ENCODE measurements around the gene COL24A1. TPM values are rescaled to one million over a fixed set of nuclear protein-coding genes. Genes with fewer than 3 reads are reported as not detected.

Gene COL24A1
- total and polyA plus RNA-seq, 4 donors: 0.33 to 16.7 (median 0.67) TPM

DNA sequence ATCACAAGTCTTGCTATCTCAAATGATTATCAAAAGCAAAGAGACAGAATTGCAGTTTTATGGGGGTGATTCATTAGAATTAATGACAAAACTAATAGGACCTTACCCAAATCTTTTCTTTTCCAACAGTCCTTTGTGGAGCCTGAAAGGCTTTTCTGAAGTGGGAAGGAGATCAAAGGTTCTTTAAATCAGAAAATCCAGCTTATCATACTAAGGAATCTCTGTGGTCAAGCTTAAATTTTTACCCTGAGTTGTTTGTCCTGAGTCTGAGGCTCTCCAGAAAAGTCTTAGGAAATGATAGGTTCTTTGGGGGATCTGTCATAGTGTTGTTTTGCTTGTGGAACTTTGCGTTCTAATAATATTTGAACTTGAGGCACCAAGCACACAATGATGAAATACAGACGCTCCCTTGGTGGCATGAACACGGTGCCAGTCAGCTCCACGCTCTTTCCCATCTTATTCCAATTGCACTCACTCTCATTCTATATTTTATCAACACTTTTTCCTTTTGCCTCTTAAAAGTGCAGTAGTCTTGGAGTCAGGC lies 38.0 kb upstream of the COL24A1 start:
- Histone ChIP-seq H3K9me3 (ENCODE audit: control insufficient read depth in 4 of 4, insufficient read depth in 3 of 4, low read length in 3 of 4) (no peaks in the 10 kb centered on the region), H3K4me1 (ENCODE audit: control insufficient read depth in 5 of 5, insufficient read depth in 5 of 5, low read length in 5 of 5) (peaks cover 0 to 77% (median 4%) of the 10 kb centered on the region in 5 donors), H3K4me3 (no peak overlapping the region), H3K36me3 (ENCODE audit: control insufficient read depth in 4 of 4, insufficient read depth in 4 of 4, low read length in 4 of 4) (no peaks in the 10 kb centered on the region), H3K27ac (ENCODE audit: low read depth in 1 of 2, low read length in 1 of 2) (no peak overlapping the region), H3K9ac (ENCODE audit: insufficient read depth in 1 of 2, low read length in 2 of 2) (no peak overlapping the region), H3K27me3 (ENCODE audit: control insufficient read depth in 3 of 3, insufficient read depth in 3 of 3, low read length in 2 of 3) (no peaks in the 10 kb centered on the region)
- TF ChIP-seq, protein P1, sequence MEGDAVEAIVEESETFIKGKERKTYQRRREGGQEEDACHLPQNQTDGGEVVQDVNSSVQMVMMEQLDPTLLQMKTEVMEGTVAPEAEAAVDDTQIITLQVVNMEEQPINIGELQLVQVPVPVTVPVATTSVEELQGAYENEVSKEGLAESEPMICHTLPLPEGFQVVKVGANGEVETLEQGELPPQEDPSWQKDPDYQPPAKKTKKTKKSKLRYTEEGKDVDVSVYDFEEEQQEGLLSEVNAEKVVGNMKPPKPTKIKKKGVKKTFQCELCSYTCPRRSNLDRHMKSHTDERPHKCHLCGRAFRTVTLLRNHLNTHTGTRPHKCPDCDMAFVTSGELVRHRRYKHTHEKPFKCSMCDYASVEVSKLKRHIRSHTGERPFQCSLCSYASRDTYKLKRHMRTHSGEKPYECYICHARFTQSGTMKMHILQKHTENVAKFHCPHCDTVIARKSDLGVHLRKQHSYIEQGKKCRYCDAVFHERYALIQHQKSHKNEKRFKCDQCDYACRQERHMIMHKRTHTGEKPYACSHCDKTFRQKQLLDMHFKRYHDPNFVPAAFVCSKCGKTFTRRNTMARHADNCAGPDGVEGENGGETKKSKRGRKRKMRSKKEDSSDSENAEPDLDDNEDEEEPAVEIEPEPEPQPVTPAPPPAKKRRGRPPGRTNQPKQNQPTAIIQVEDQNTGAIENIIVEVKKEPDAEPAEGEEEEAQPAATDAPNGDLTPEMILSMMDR (IDR thresholded peaks at IDR 0.05; ENCODE audit: control extremely low read depth, extremely low read depth): no peak
- WGBS, 2 donors: 79 to 85% methylated on average over 4 of the region's 4 CpGs
- ATAC-seq (ENCODE audit: insufficient read depth, low FRiP score): no peak
- DNase-seq: no peak

DNA sequence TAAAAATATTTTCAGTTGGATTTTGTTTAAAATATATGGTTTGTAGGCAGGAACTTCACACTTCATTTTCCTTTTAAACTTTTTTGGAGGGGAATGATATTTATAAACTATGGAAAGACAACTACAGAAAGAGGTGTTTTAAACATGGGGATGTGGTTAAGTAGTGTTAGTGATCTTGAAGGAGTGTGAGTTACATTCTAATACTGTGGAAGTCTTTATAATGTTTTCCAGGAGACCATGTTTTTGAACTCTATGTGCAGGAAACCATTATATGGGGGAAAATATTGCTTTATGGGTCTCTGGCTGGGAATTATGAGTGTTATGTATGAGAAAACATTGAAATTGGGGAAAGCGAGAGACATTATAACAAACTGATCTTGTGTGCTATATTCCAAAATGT lies 35.8 kb upstream of the COL24A1 start:
- WGBS, 2 donors: 89 to 97% methylated on average over 1 of the region's 1 CpG
- TF ChIP-seq, protein P1 (IDR thresholded peaks at IDR 0.05; ENCODE audit: control extremely low read depth, extremely low read depth): no peak
- peak in 2 of 3 donors; percentile 98 for DNase-seq
- Histone ChIP-seq H3K9me3 (ENCODE audit: control insufficient read depth in 4 of 4, insufficient read depth in 3 of 4, low read length in 3 of 4) (no peaks in the 10 kb centered on the region), H3K4me1 (ENCODE audit: control insufficient read depth in 5 of 5, insufficient read depth in 5 of 5, low read length in 5 of 5) (peaks cover 0 to 65% (median under 1%) of the 10 kb centered on the region in 5 donors), H3K27ac (ENCODE audit: low read depth in 1 of 2, low read length in 1 of 2) (no peak overlapping the region), H3K27me3 (ENCODE audit: control insufficient read depth in 3 of 3, insufficient read depth in 3 of 3, low read length in 2 of 3) (no peaks in the 10 kb centered on the region), H3K9ac (ENCODE audit: insufficient read depth in 1 of 2, low read length in 2 of 2) (no peak overlapping the region), H3K36me3 (ENCODE audit: control insufficient read depth in 4 of 4, insufficient read depth in 4 of 4, low read length in 4 of 4) (no peaks in the 10 kb centered on the region), H3K4me3 (no peak overlapping the region)
- ATAC-seq (ENCODE audit: insufficient read depth, low FRiP score): no peak

DNA sequence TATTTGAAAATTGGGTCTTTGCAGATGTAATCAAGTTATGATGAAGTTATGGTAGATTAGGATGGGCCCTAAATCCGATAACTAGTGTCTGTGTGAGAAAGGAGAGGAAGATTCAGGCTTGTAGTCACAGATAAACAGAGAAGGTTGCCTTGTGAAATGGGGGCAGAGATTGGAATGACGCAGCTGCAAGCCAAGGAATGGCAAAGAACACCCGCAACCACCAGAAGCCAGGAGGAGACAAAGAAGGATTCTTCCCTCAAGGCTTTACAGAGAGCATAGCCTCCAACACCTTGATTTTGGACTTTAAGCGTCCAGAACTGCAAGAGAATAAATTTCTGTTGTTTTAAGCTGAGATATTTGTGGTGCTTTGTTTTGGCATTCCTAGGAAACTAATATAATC lies 35.4 kb upstream of the COL24A1 start:
- 66 to 83% methylated on average over 4 of the region's 4 CpGs for WGBS, 2 donors
- Histone ChIP-seq H3K9ac (ENCODE audit: insufficient read depth in 1 of 2, low read length in 2 of 2) (no peak overlapping the region), H3K27ac (ENCODE audit: low read depth in 1 of 2, low read length in 1 of 2) (no peak overlapping the region), H3K36me3 (ENCODE audit: control insufficient read depth in 4 of 4, insufficient read depth in 4 of 4, low read length in 4 of 4) (no peaks in the 10 kb centered on the region), H3K27me3 (ENCODE audit: control insufficient read depth in 3 of 3, insufficient read depth in 3 of 3, low read length in 2 of 3) (no peaks in the 10 kb centered on the region), H3K4me3 (no peak overlapping the region), H3K9me3 (ENCODE audit: control insufficient read depth in 4 of 4, insufficient read depth in 3 of 4, low read length in 3 of 4) (no peaks in the 10 kb centered on the region), H3K4me1 (ENCODE audit: control insufficient read depth in 5 of 5, insufficient read depth in 5 of 5, low read length in 5 of 5) (peaks cover 0 to 61% (median 0%) of the 10 kb centered on the region in 5 donors)
- DNase-seq (peak in 1 of 3 donors; percentile 70), ATAC-seq (ENCODE audit: insufficient read depth, low FRiP score) (no peak)
- TF ChIP-seq, protein P1 (IDR thresholded peaks at IDR 0.05; ENCODE audit: control extremely low read depth, extremely low read depth): no peak

DNA sequence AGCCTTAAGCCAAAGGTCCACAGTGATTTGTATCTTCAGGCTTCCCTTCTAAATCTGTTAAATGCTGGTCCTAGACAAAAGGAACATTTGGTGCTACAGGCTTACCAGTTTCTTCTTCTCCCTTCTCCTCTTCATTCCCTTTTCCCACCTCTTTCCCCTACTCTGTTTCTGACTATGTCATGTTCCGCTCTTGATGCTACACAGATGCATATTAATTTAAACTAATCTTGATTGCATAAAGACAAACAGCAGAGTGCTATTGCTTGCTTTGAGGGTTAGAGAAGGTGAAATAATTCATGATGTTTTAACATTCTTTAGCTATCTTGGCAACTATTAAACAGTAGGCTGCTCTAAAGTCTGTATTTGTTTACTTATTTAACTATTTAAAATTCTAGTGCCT lies 34.3 kb upstream of the COL24A1 start:
- H3K9ac ChIP-seq (ENCODE audit: insufficient read depth in 1 of 2, low read length in 2 of 2): no peak overlapping the region
- WGBS, 2 donors: 84 to 89% methylated on average over 1 of the region's 1 CpG

More for the DNA sequence above, 34.3 kb upstream of the COL24A1 start:
- DNase-seq (no peak), ATAC-seq (ENCODE audit: insufficient read depth, low FRiP score) (no peak)
- H3K9me3 ChIP-seq (ENCODE audit: control insufficient read depth in 4 of 4, insufficient read depth in 3 of 4, low read length in 3 of 4): no peaks in the 10 kb centered on the region
- no peaks in the 10 kb centered on the region for H3K27me3 ChIP-seq (ENCODE audit: control insufficient read depth in 3 of 3, insufficient read depth in 3 of 3, low read length in 2 of 3)
- TF ChIP-seq, protein P1 (IDR thresholded peaks at IDR 0.05; ENCODE audit: control extremely low read depth, extremely low read depth): no peak
- H3K27ac ChIP-seq (ENCODE audit: low read depth in 1 of 2, low read length in 1 of 2): no peak overlapping the region
- H3K4me3 ChIP-seq: no peak overlapping the region
- peaks cover 0 to 59% (median 0%) of the 10 kb centered on the region in 5 donors for H3K4me1 ChIP-seq (ENCODE audit: control insufficient read depth in 5 of 5, insufficient read depth in 5 of 5, low read length in 5 of 5)
- no peaks in the 10 kb centered on the region for H3K36me3 ChIP-seq (ENCODE audit: control insufficient read depth in 4 of 4, insufficient read depth in 4 of 4, low read length in 4 of 4)

Data from lung (tissue), 12 donors.